HCT116 (cell line): Measurements from ENCODE around the gene AADAT. TPM values are rescaled to one million over a fixed set of nuclear protein-coding genes. Genes with fewer than 3 reads are reported as not detected.

Source experiments
- ATAC-seq: fragments of 200-7000 bp; cut with Tn5 transposase; 2 replicates; pipeline ENCODE4 v1.9.1; 2020; ENCODE audit warnings: mild to moderate bottlenecking, moderate library complexity
- BruUV-seq: library from RNA; stranded (reverse); fragments of 400-500 nt; replicated peaks from 2 replicates; lab custom pipeline; 2021; lab: Mats Ljungman, UMichigan
- CTCF ChIA-PET: fragments of 300-600 bp; sonication (Branson Sonifier 250); formaldehyde crosslinking; loops from one replicate; lab custom pipeline; 2021; ENCODE audit warnings: antibody characterized with exemption; lab: Charles Lee
- POLR2A ChIA-PET: fragments of 300-600, 350-600 bp; sonication (Branson Sonifier 250); formaldehyde crosslinking; loops from one replicate; lab custom pipeline; 2021; ENCODE audit warnings: antibody characterized with exemption; lab: Charles Lee
- RAD21 ChIA-PET, 2 experiments: fragments of 300-600 bp; sonication (Branson Sonifier 250); formaldehyde crosslinking; loops; one replicate each; lab custom pipeline; 2023; ENCODE audit warnings: low total read pairs in 2 of 2; ENCODE audit not compliant: uncharacterized antibody in 2 of 2, unreplicated experiment in 2 of 2, low non-redundant PET in 1 of 2; lab: Charles Lee
- DNase-seq: peaks from one replicate; pipeline ENCODE4 v3.0.0-alpha.2; 2010; ENCODE audit warnings: low read depth, low spot score
- H2AFZ ChIP-seq: fragments of 200-600 bp; shearing (Covaris generic), sonication (generic); 2 replicates; pipeline ENCODE4 v1.6.1; 2017; ENCODE audit warnings: low read depth, mixed run types, mixed read lengths, antibody characterized with exemption, low read length; ENCODE audit not compliant: poor library complexity, severe bottlenecking
- H3K27ac ChIP-seq: 2 replicates; pipeline ENCODE4 v1.5.1; 2012; ENCODE audit warnings: low read depth, low read length
- H3K27me3 ChIP-seq: fragments of 200-600 bp; sonication (generic); 2 replicates; pipeline ENCODE4 v1.6.1; 2016; ENCODE audit warnings: mixed run types, low read length, mixed read lengths; ENCODE audit not compliant: insufficient read depth
- H3K36me3 ChIP-seq, 2 experiments: fragments of 200-500 bp in 1 of 2; fragments of 200-600 bp in 1 of 2; sonication (Bioruptor generic) in 1 of 2; sonication (generic) in 1 of 2; 2 replicates each; pipeline versions ENCODE4 v1.5.1 to v1.6.1; 2014 to 2016; ENCODE audit warnings: low read length in 2 of 2, inconsistent platforms in 1 of 2, mixed read lengths in 1 of 2, mixed run types in 1 of 2; ENCODE audit not compliant: insufficient read depth in 2 of 2, control insufficient read depth in 1 of 2
- H3K4me1 ChIP-seq, 2 experiments: fragments of 200-600 bp in 1 of 2; sonication (generic) in 1 of 2; 2 replicates each; pipeline versions ENCODE4 v1.5.1 to v1.6.1; 2012 to 2017; ENCODE audit warnings: low read length in 2 of 2, inconsistent platforms in 1 of 2, mild to moderate bottlenecking in 1 of 2, mixed read lengths in 1 of 2, mixed run types in 1 of 2, moderate library complexity in 1 of 2; ENCODE audit not compliant: insufficient read depth in 2 of 2, control insufficient read depth in 1 of 2
- H3K4me2 ChIP-seq: fragments of 200-600 bp; sonication (generic); 2 replicates; pipeline ENCODE4 v1.6.1; 2017; ENCODE audit warnings: mixed run types, low read length, mixed read lengths
- H3K4me3 ChIP-seq, 2 experiments: fragments of 200-600 bp in 1 of 2; sonication (generic) in 1 of 2; replicated peaks in 1 of 2; 2 replicates each; pipeline ENCODE4 v1.5.1; 2011 to 2016; ENCODE audit warnings: low read length in 2 of 2, control low read depth in 1 of 2, low read depth in 1 of 2, mild to moderate bottlenecking in 1 of 2, mixed read lengths in 1 of 2, mixed run types in 1 of 2
- H3K79me2 ChIP-seq: fragments of 200-600 bp; sonication (generic); 2 replicates; pipeline ENCODE4 v1.6.1; 2017; ENCODE audit warnings: mild to moderate bottlenecking, mixed run types, low read length, moderate library complexity, mixed read lengths; ENCODE audit not compliant: insufficient read depth
- H3K9ac ChIP-seq: fragments of 200-600 bp; sonication (generic); 2 replicates; pipeline ENCODE4 v1.6.1; 2016; ENCODE audit warnings: low read length, mixed read lengths
- H3K9me2 ChIP-seq: fragments of 200-600 bp; sonication (generic), shearing (Covaris generic); 2 replicates; pipeline ENCODE4 v1.6.1; 2017; ENCODE audit warnings: mixed run types, mild to moderate bottlenecking, moderate library complexity; ENCODE audit not compliant: insufficient read depth
- H3K9me3 ChIP-seq, 2 experiments: fragments of 200-500 bp in 1 of 2; fragments of 200-600 bp in 1 of 2; sonication (Bioruptor generic) in 1 of 2; sonication (generic) in 1 of 2; 2 replicates each; pipeline ENCODE4 v1.6.1; 2014 to 2017; ENCODE audit warnings: low read length in 2 of 2, mixed read lengths in 2 of 2, inconsistent platforms in 1 of 2, low read depth in 1 of 2, mild to moderate bottlenecking in 1 of 2, mixed run types in 1 of 2, moderate library complexity in 1 of 2; ENCODE audit not compliant: control insufficient read depth in 1 of 2, insufficient read depth in 1 of 2
- H4K20me1 ChIP-seq: fragments of 200-600 bp; sonication (generic), shearing (Covaris generic); 2 replicates; pipeline ENCODE4 v1.6.1; 2017; ENCODE audit warnings: mixed run types, mild to moderate bottlenecking, moderate library complexity; ENCODE audit not compliant: insufficient read depth
- CBX3 ChIP-seq: IDR thresholded peaks from 2 replicates; pipeline ENCODE4 v1.6.1; 2012; ENCODE audit warnings: low read depth
- CEBPB ChIP-seq: IDR thresholded peaks from 2 replicates; pipeline ENCODE4 v1.6.1; 2012; ENCODE audit warnings: low read depth
- EGR1 ChIP-seq: IDR thresholded peaks from 2 replicates; pipeline ENCODE4 v1.6.1; 2012; ENCODE audit warnings: low read depth
- ELF1 ChIP-seq: IDR thresholded peaks from 2 replicates; pipeline ENCODE4 v1.6.1; 2012; ENCODE audit warnings: low read depth, borderline replicate concordance
- EZH2 ChIP-seq: fragments of 200-600 bp; sonication (generic); IDR thresholded peaks from 2 replicates; pipeline ENCODE4 v1.6.1; 2017; ENCODE audit warnings: antibody characterized with exemption, mixed run types
- FOSL1 ChIP-seq: IDR thresholded peaks from 2 replicates; pipeline ENCODE4 v1.6.1; 2012; ENCODE audit warnings: low read depth
- JUND ChIP-seq: IDR thresholded peaks from 2 replicates; pipeline ENCODE4 v1.6.1; 2012
- POLR2A ChIP-seq: IDR thresholded peaks from 2 replicates; pipeline ENCODE4 v1.7.0; 2011; ENCODE audit warnings: borderline replicate concordance; ENCODE audit not compliant: insufficient read depth, insufficient read length; ENCODE audit errors: extremely low read depth
- POLR2AphosphoS5 ChIP-seq: IDR thresholded peaks from 2 replicates; pipeline ENCODE4 v1.6.1; 2011; ENCODE audit warnings: mild to moderate bottlenecking, low read depth, low read length, moderate library complexity
- RAD21 ChIP-seq: IDR thresholded peaks from 2 replicates; pipeline ENCODE4 v1.6.1; 2012; ENCODE audit warnings: low read depth, mild to moderate bottlenecking
- SIN3A ChIP-seq: IDR thresholded peaks from 2 replicates; pipeline ENCODE4 v1.6.1; 2012; ENCODE audit warnings: low read depth
- SP1 ChIP-seq: IDR thresholded peaks from 2 replicates; pipeline ENCODE4 v1.6.1; 2012; ENCODE audit warnings: low read depth
- SRF ChIP-seq: IDR thresholded peaks from 2 replicates; pipeline ENCODE4 v1.6.1; 2012; ENCODE audit warnings: low read depth
- TCF7L2 ChIP-seq: IDR thresholded peaks from 2 replicates; pipeline ENCODE4 v1.7.0; 2011; ENCODE audit warnings: borderline replicate concordance, inconsistent platforms; ENCODE audit not compliant: insufficient read depth, insufficient read length; ENCODE audit errors: extremely low read depth
- YY1 ChIP-seq: IDR thresholded peaks from 2 replicates; pipeline ENCODE4 v1.6.1; 2011; ENCODE audit warnings: low read length, low read depth, moderate library complexity, mild to moderate bottlenecking; ENCODE audit not compliant: insufficient replicate concordance; ENCODE audit errors: extremely low read depth
- ZFX ChIP-seq: fragments of 450-650 bp; IDR thresholded peaks from 2 replicates; pipeline ENCODE4 v1.6.1; 2017
- ZNF274 ChIP-seq: fragments of 200-500 bp; sonication (Bioruptor generic); IDR thresholded peaks from 2 replicates; pipeline ENCODE4 v1.6.1; 2014; ENCODE audit warnings: mild to moderate bottlenecking, low read depth, low read length, inconsistent platforms
- intact Hi-C: fragments of 100-400 bp; cut with micrococcal nuclease; formaldehyde crosslinking; loops from 2 replicates; pipeline ENCODE4 v1.10.0; 2022
- total RNA-seq: library from RNA; stranded (reverse); gene quantifications from one replicate; pipeline ENCODE4 v1.2.1, GENCODE V29; 2021; ENCODE audit not compliant: unreplicated experiment
- TF ChIP-seq, protein P1 (sequence below), 3 experiments: fragments of 200-600 bp in 1 of 3; sonication (generic) in 1 of 3; IDR thresholded peaks in 2 of 3; conservative IDR thresholded peaks in 1 of 3; 2 replicates each; pipeline ENCODE4 v1.5.1; 2012 to 2017; ENCODE audit warnings: low read depth in 2 of 3, low read length in 2 of 3, antibody characterized with exemption in 1 of 3, borderline replicate concordance in 1 of 3, control low read depth in 1 of 3, mild to moderate bottlenecking in 1 of 3, mixed read lengths in 1 of 3, mixed run types in 1 of 3, moderate library complexity in 1 of 3; ENCODE audit not compliant: insufficient read depth in 1 of 3
- TF ChIP-seq, protein P2 (sequence below): IDR thresholded peaks from 2 replicates; pipeline ENCODE4 v1.6.1; 2011; ENCODE audit warnings: mild to moderate bottlenecking, low read length, moderate library complexity; ENCODE audit not compliant: insufficient replicate concordance; ENCODE audit errors: extremely low read depth

The AADAT gene
- total RNA-seq, 1 experiment from 2014 or later, result 15.4 TPM

DNA sequence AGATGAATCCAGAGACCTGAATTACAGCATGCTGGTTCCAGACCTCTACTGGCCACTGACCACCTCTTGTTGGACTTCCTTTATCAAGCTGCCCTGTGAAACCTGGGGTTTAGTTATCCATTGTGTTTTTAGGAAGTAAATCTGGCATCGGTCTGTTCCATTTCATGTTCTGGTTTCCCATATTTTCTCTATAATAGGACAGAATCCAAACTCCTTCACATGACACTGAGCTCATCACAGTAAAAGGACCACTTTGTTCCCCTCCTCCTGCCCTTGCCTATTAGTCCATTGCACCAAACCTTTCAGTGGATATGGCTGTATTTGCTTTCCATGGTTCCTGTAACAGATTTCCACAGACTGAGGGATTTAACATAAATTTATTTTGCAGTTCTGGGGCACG, 67.5 kb downstream of the AADAT start:
- ATAC-seq, result no peak
- POLR2A ChIA-PET, result no interaction called here

More for the DNA sequence above, 67.5 kb downstream of the AADAT start:
- ChIA-PET RAD21 (no interaction called here), CTCF (no interaction called here)
- no peaks in the 10 kb centered on the region for H3K27me3 ChIP-seq
- H3K4me3 ChIP-seq, result no peak overlapping the region
- H3K4me2 ChIP-seq, result no peak overlapping the region
- TF ChIP-seq FOSL1 (no peak), TCF7L2 (no peak), SIN3A (no peak), CEBPB (no peak), EZH2 (no peak), ELF1 (no peak), ZNF274 (no peak), CBX3 (no peak), SP1 (no peak), YY1 (no peak), SRF (no peak), RAD21 (no peak), JUND (no peak), POLR2AphosphoS5 (no peak), ZFX (no peak), POLR2A (no peak), EGR1 (no peak)
- TF ChIP-seq, protein P1, sequence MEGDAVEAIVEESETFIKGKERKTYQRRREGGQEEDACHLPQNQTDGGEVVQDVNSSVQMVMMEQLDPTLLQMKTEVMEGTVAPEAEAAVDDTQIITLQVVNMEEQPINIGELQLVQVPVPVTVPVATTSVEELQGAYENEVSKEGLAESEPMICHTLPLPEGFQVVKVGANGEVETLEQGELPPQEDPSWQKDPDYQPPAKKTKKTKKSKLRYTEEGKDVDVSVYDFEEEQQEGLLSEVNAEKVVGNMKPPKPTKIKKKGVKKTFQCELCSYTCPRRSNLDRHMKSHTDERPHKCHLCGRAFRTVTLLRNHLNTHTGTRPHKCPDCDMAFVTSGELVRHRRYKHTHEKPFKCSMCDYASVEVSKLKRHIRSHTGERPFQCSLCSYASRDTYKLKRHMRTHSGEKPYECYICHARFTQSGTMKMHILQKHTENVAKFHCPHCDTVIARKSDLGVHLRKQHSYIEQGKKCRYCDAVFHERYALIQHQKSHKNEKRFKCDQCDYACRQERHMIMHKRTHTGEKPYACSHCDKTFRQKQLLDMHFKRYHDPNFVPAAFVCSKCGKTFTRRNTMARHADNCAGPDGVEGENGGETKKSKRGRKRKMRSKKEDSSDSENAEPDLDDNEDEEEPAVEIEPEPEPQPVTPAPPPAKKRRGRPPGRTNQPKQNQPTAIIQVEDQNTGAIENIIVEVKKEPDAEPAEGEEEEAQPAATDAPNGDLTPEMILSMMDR (IDR thresholded peaks at IDR 0.05 in 2 of 3, conservative IDR thresholded peaks at IDR 0.05 in 1 of 3; ENCODE audit: borderline replicate concordance in 1 of 3, insufficient read depth in 1 of 3, low read depth in 2 of 3, low read length in 2 of 3), result no peak
- TF ChIP-seq, protein P2, sequence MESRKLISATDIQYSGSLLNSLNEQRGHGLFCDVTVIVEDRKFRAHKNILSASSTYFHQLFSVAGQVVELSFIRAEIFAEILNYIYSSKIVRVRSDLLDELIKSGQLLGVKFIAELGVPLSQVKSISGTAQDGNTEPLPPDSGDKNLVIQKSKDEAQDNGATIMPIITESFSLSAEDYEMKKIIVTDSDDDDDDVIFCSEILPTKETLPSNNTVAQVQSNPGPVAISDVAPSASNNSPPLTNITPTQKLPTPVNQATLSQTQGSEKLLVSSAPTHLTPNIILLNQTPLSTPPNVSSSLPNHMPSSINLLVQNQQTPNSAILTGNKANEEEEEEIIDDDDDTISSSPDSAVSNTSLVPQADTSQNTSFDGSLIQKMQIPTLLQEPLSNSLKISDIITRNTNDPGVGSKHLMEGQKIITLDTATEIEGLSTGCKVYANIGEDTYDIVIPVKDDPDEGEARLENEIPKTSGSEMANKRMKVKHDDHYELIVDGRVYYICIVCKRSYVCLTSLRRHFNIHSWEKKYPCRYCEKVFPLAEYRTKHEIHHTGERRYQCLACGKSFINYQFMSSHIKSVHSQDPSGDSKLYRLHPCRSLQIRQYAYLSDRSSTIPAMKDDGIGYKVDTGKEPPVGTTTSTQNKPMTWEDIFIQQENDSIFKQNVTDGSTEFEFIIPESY, result no peak
- H3K27ac ChIP-seq, result no peak overlapping the region
- no peak for DNase-seq
- BruUV-seq, result no TSS peak
- intact Hi-C loops, result no loop called here
- H4K20me1 ChIP-seq, result no peaks in the 10 kb centered on the region
- no peak overlapping the region for H2AFZ ChIP-seq
- no peak overlapping the region for H3K9ac ChIP-seq
- peaks cover 0 to 10% of the 10 kb centered on the region in 2 experiments; a peak in 3 of 4 replicates for H3K4me1 ChIP-seq
- no peaks in the 10 kb centered on the region for H3K9me2 ChIP-seq
- no peaks in the 10 kb centered on the region for H3K9me3 ChIP-seq
- H3K36me3 ChIP-seq, result no peaks in the 10 kb centered on the region
- H3K79me2 ChIP-seq, result 0 out of 2 replicates have a peak, but pooled peaks cover 4% of the 10 kb centered on the region
